CD4-positive, alpha-beta T cell (primary cell): ENCODE measurements around the gene TEDC2. TPM values are rescaled to one million over a fixed set of nuclear protein-coding genes. Genes with fewer than 3 reads are reported as not detected.

Source experiments
- ATAC-seq: fragments of 200-7000 bp; cut with Tn5 transposase; one replicate; pipeline ENCODE4 v1.10.0; 2022; ENCODE audit warnings: mild to moderate bottlenecking; ENCODE audit not compliant: poor library complexity
- CTCF ChIA-PET: fragments of 350-600 bp; sonication (Branson Sonifier 250); formaldehyde crosslinking; loops from one replicate; lab custom pipeline; 2021; ENCODE audit warnings: antibody characterized with exemption, inconsistent platforms; lab: Charles Lee
- POLR2A ChIA-PET: fragments of 350-600 bp; sonication (Branson Sonifier 250); formaldehyde crosslinking; loops from one replicate; lab custom pipeline; 2021; ENCODE audit warnings: antibody characterized with exemption, inconsistent platforms; lab: Charles Lee
- DNase-seq, 14 experiments: peaks; one replicate each; pipeline ENCODE4 v3.0.0-alpha.2; 2013 to 2020; ENCODE audit warnings: mixed read lengths in 2 of 14
- H3K27ac ChIP-seq, 2 donors: one replicate each; pipeline versions ENCODE4 v1.5.1 to v1.7.0; 2013; ENCODE audit warnings: low read length in 2 of 2, low read depth in 1 of 2, mild to moderate bottlenecking in 1 of 2
- H3K27me3 ChIP-seq, 2 experiments: 1 replicate in 1 of 2; 2 replicates in 1 of 2; pipeline versions ENCODE4 v1.6.1 to v1.7.0; 2013; ENCODE audit warnings: low read length in 2 of 2, control low read depth in 1 of 2, mild to moderate bottlenecking in 1 of 2, moderate library complexity in 1 of 2; ENCODE audit not compliant: insufficient read depth in 2 of 2, control insufficient read depth in 1 of 2
- H3K36me3 ChIP-seq: one replicate; pipeline ENCODE4 v1.6.1; 2013; ENCODE audit warnings: low read length, control low read depth; ENCODE audit not compliant: insufficient read depth
- H3K4me1 ChIP-seq: one replicate; pipeline ENCODE4 v1.6.1; 2013; ENCODE audit warnings: low read length, control low read depth; ENCODE audit not compliant: insufficient read depth
- H3K4me3 ChIP-seq: one replicate; pipeline ENCODE4 v1.5.1; 2013; ENCODE audit warnings: mild to moderate bottlenecking, low read length, moderate library complexity
- H3K9me3 ChIP-seq, 2 experiments: 1 replicate in 1 of 2; 2 replicates in 1 of 2; pipeline versions ENCODE4 v1.6.1 to v1.7.0; 2013; ENCODE audit warnings: low read length in 2 of 2, mild to moderate bottlenecking in 2 of 2, control low read depth in 1 of 2, moderate library complexity in 1 of 2; ENCODE audit not compliant: control insufficient read depth in 1 of 2, insufficient read depth in 1 of 2
- H3K27ac Mint-ChIP-seq: one replicate; pipeline ENCODE4 v1.8.0; 2020; ENCODE audit warnings: mixed read lengths
- H3K27me3 Mint-ChIP-seq: one replicate; pipeline ENCODE4 v1.8.0; 2021; ENCODE audit warnings: mixed read lengths
- H3K36me3 Mint-ChIP-seq: one replicate; pipeline ENCODE4 v1.8.0; 2021; ENCODE audit warnings: low read depth, mixed read lengths
- H3K4me1 Mint-ChIP-seq: one replicate; pipeline ENCODE4 v1.8.0; 2021; ENCODE audit warnings: low read depth, mixed read lengths
- H3K4me3 Mint-ChIP-seq: one replicate; pipeline ENCODE4 v1.8.0; 2020; ENCODE audit warnings: mild to moderate bottlenecking, mixed read lengths
- H3K9me3 Mint-ChIP-seq: one replicate; pipeline ENCODE4 v1.8.0; 2020; ENCODE audit warnings: mixed read lengths
- intact Hi-C, 2 experiments: fragments of 100-400 bp; cut with DNase I in 1 of 2; cut with micrococcal nuclease in 1 of 2; formaldehyde crosslinking; loops; one replicate each; pipeline versions ENCODE4 v1.15.1 to v1.9.0; 2023 to 2025; cut with DNase I, micrococcal nuclease
- total RNA-seq, 174 experiments: library from RNA in 2 of 174; stranded (reverse) in 2 of 174; gene quantifications; one replicate each; pipeline ENCODE4 v1.2.3 and lab custom pipeline; 2021 to 2026
- TF ChIP-seq, protein P1 (sequence below): fragments of 200-600 bp; IDR thresholded peaks from one replicate; pipeline ENCODE4 v1.8.0; 2022; ENCODE audit warnings: antibody characterized with exemption, mild to moderate bottlenecking

Gene TEDC2
- total RNA-seq, 2 experiments from 2014 or later, result 0.17 to 0.27 TPM

DNA sequence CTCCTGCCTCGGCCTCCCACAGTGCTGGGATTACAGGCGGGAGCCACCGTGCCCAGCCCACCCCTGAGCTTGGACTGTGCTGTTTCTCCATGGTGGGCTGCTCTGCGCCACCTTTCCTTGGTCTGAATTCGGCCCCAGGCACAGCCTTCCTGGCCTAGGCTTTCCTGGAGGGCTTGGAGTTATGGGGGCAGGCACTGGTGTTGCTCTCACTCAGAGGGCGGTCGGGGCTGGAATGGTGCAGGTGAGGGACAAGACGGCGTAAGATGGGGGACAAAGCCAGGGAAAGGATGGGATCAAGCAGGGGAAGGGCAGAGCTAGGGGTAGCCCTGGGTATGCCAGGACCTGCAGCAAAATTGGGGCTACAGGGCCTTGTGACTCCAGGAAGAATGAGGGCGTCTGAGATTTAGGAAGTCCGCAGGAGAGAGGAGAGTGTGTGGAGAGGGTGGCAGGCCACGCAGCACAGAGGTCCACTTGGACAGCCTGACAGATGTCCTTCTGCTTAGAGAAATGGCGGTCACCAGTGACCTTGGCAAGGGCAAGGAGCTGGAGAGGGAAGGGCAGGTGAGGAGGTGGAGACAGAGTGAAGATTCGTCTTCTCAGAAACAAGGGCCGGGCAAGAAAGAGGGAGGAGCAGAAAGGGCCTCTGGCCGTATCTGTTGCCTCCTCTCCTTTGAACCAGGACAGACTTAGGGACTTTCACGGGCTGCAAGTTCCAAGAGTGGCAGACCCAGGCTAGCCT lies 52.3 kb downstream of the TEDC2 start:
- intact Hi-C loops, result no loop called here
- TF ChIP-seq, protein P1, sequence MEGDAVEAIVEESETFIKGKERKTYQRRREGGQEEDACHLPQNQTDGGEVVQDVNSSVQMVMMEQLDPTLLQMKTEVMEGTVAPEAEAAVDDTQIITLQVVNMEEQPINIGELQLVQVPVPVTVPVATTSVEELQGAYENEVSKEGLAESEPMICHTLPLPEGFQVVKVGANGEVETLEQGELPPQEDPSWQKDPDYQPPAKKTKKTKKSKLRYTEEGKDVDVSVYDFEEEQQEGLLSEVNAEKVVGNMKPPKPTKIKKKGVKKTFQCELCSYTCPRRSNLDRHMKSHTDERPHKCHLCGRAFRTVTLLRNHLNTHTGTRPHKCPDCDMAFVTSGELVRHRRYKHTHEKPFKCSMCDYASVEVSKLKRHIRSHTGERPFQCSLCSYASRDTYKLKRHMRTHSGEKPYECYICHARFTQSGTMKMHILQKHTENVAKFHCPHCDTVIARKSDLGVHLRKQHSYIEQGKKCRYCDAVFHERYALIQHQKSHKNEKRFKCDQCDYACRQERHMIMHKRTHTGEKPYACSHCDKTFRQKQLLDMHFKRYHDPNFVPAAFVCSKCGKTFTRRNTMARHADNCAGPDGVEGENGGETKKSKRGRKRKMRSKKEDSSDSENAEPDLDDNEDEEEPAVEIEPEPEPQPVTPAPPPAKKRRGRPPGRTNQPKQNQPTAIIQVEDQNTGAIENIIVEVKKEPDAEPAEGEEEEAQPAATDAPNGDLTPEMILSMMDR, result no peak
- ChIA-PET CTCF (interaction anchor here (1.1 kb wide), 1 partner anchor 11 kb away, joined by 4 read pairs; no protein-coding TSS in a partner anchor), POLR2A (interaction anchor here (4.4 kb wide), 1 partner anchor 20 kb away, joined by 66 read pairs; the partner anchor contains the start of gene CEMP1)
- H3K27me3 ChIP-seq, result no peaks in the 10 kb centered on the region
- no peak for ATAC-seq
- peaks cover 3% of the 10 kb centered on the region for H3K36me3 ChIP-seq
- H3K27ac ChIP-seq, result no peak overlapping the region
- H3K9me3 ChIP-seq, result no peaks in the 10 kb centered on the region
- Mint-ChIP-seq H3K4me3 (peak overlapping the region; percentile 94), H3K27me3 (no peaks in the 10 kb centered on the region), H3K4me1 (peaks cover 45% of the 10 kb centered on the region), H3K36me3 (peaks cover 39% of the 10 kb centered on the region), H3K9me3 (no peaks in the 10 kb centered on the region), H3K27ac (peak overlapping the region; percentile 100)
- H3K4me3 ChIP-seq, result no peak overlapping the region
- peak in 1 of 14 experiments; percentile 33 for DNase-seq
- H3K4me1 ChIP-seq, result peaks cover 41% of the 10 kb centered on the region

DNA sequence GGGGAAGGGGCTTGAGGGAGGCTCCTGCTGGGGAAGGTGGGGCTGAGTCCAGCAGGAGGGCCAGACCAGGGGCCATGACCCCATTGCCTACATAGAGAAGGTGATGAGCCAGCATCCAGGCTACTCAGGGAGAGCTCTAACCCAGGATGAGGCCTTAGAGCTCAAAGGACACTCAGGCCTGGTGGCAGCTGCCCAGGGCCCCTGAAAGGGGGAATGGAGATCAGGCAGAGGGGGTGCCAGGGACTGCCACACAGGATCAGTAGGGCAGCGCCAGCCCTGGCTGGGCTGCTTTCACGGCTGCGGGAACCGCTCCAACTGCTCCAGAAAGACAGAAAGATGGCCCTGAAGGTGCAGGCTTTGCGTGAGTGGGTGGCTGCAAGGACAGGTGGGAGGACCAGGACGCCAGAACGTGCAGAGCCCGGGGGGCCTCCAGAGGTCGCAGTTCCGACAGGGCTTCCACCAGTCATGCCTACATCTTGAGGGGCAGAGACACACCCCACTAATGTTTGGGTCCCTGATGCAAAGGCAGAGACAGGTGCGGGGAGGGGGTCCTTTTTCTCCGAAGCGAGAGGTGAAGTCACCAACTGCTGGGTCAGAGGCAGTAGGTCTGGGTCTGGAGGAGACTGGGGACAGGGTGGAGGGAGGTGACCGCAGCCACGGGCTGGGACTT lies 53.0 kb downstream of the TEDC2 start:
- Mint-ChIP-seq H3K27ac (peak overlapping the region; percentile 100), H3K4me3 (peak overlapping the region; percentile 94), H3K27me3 (no peaks in the 10 kb centered on the region), H3K4me1 (peaks cover 52% of the 10 kb centered on the region), H3K36me3 (peaks cover 46% of the 10 kb centered on the region), H3K9me3 (no peaks in the 10 kb centered on the region)
- TF ChIP-seq, protein P1, result no peak
- ChIA-PET CTCF (interaction anchor here (1.0 kb wide), 1 partner anchor 173 kb away, joined by 3 read pairs; the partner anchor contains the start of gene ABCA3), POLR2A (interaction anchor here (0.6 to 4.4 kb wide), 9 partner anchors 12 to 730 kb away, joined by 3 to 66 read pairs (median 7); partner anchors contain the start of genes CEMP1, NUBP2, PDPK1 and RPS2)
- intact Hi-C loops, result no loop called here
- Histone ChIP-seq H3K9me3 (no peaks in the 10 kb centered on the region), H3K27ac (peak overlapping the region; percentile 77 to 96), H3K4me1 (peaks cover 45% of the 10 kb centered on the region), H3K36me3 (peaks cover 3% of the 10 kb centered on the region), H3K27me3 (no peaks in the 10 kb centered on the region), H3K4me3 (peak overlapping the region; percentile 46)
- ATAC-seq (peak; percentile 6), DNase-seq (peak in 5 of 14 experiments; percentile 23 to 70 (median 44))
